ENCODE results near the gene TUBA3E.
"Not testable (repeated sequence)": the region's sequence is repeated elsewhere in the genome, so short reads cannot be mapped to it uniquely, and the experiment has no call there.

TUBA3E gene

GRCh38 chr2:130198343-130198742, at the start of gene TUBA3E:
Gene TUBA3E, minus strand, starts transcription at chr2:130198439. Its CDS starts 79 bp downstream, at chr2:130198360.
- no peak for FAIRE-seq

- FAIRE-seq, result no peak
Measured at GRCh38 chr2:130246430-130246829, 48.2 kb upstream of the TUBA3E start.

GRCh38 chr2:130245976-130246375, 47.7 kb upstream of the TUBA3E start:
- no peak for FAIRE-seq

- peak; percentile 78 for FAIRE-seq
Measured at GRCh38 chr2:130243359-130243758, 45.1 kb upstream of the TUBA3E start.

GRCh38 chr2:130241041-130241707, 42.9 kb upstream of the TUBA3E start:
- no peak for FAIRE-seq

- not testable (repeated sequence) for FAIRE-seq
Measured at GRCh38 chr2:130239581-130239980, 41.3 kb upstream of the TUBA3E start.

- FAIRE-seq, result not testable (repeated sequence)
Measured at GRCh38 chr2:130233066-130233465, 34.8 kb upstream of the TUBA3E start.

- no peak for FAIRE-seq
Measured at GRCh38 chr2:130231656-130232055, 33.4 kb upstream of the TUBA3E start.

- FAIRE-seq, result not testable (repeated sequence)
Measured at GRCh38 chr2:130230907-130231306, 32.7 kb upstream of the TUBA3E start.

GRCh38 chr2:130230376-130230775, 32.1 kb upstream of the TUBA3E start:
- FAIRE-seq, result not testable (repeated sequence)

GRCh38 chr2:130229161-130229510, 30.9 kb upstream of the TUBA3E start:
- not testable (repeated sequence) for FAIRE-seq

GRCh38 chr2:130228467-130229160, 30.4 kb upstream of the TUBA3E start:
- FAIRE-seq, result not testable (repeated sequence)

- not testable (repeated sequence) for FAIRE-seq
Measured at GRCh38 chr2:130228005-130228404, 29.8 kb upstream of the TUBA3E start.

- not testable (repeated sequence) for FAIRE-seq
Measured at GRCh38 chr2:130222523-130222922, 24.3 kb upstream of the TUBA3E start.

GRCh38 chr2:130220505-130220904, 22.3 kb upstream of the TUBA3E start:
- FAIRE-seq, result not testable (repeated sequence)

- FAIRE-seq, result not testable (repeated sequence)
Measured at GRCh38 chr2:130219147-130219546, 20.9 kb upstream of the TUBA3E start.

GRCh38 chr2:130207051-130207450, 8.8 kb upstream of the TUBA3E start:
- not testable (repeated sequence) for FAIRE-seq

- FAIRE-seq, result not testable (repeated sequence)
Measured at GRCh38 chr2:130203150-130203549, 4.9 kb upstream of the TUBA3E start.

GRCh38 chr2:130202518-130202917, 4.3 kb upstream of the TUBA3E start:
- not testable (repeated sequence) for FAIRE-seq

GRCh38 chr2:130196052-130196451, 2.2 kb downstream of the TUBA3E start:
- not testable (repeated sequence) for FAIRE-seq

- not testable (repeated sequence) for FAIRE-seq
Measured at GRCh38 chr2:130195089-130195635, 3.1 kb downstream of the TUBA3E start.

GRCh38 chr2:130193824-130194223, 4.4 kb downstream of the TUBA3E start:
- not testable (repeated sequence) for FAIRE-seq

- not testable (repeated sequence) for FAIRE-seq
Measured at GRCh38 chr2:130192451-130192850, 5.8 kb downstream of the TUBA3E start.

- FAIRE-seq, result not testable (repeated sequence)
Measured at GRCh38 chr2:130191319-130191718, 6.9 kb downstream of the TUBA3E start.

Data from G401.6 (cell line).